Aorta (tissue), 5 donors: ENCODE data around the gene GAREM1. TPM values are rescaled to one million over a fixed set of nuclear protein-coding genes. Genes with fewer than 3 reads are reported as not detected.
A peak's percentile ranks its signal among the peaks of the same experiment; 100 is the strongest.

Experiments
- ATAC-seq: fragments of 200-7000 bp; cut with Tn5 transposase; one replicate; pipeline ENCODE4 v1.9.1; 2022; ENCODE audit warnings: moderate library complexity; ENCODE audit not compliant: low FRiP score
- DNase-seq, 2 donors: peaks; one replicate each; pipeline ENCODE4 v3.0.0-alpha.2; 2020
- H3K27ac ChIP-seq, 2 donors: one replicate each; pipeline ENCODE4 v1.5.1; 2013; ENCODE audit warnings: low read length in 2 of 2, mild to moderate bottlenecking in 2 of 2, moderate library complexity in 2 of 2, control low read depth in 1 of 2, inconsistent platforms in 1 of 2, low read depth in 1 of 2
- H3K27me3 ChIP-seq, 2 donors: one replicate each; pipeline ENCODE4 v1.6.1; 2013; ENCODE audit warnings: control low read depth in 1 of 2, low read length in 1 of 2, mild to moderate bottlenecking in 1 of 2, moderate library complexity in 1 of 2; ENCODE audit not compliant: insufficient read depth in 2 of 2, control insufficient read depth in 1 of 2
- H3K36me3 ChIP-seq, 2 donors: one replicate each; pipeline ENCODE4 v1.6.1; 2013; ENCODE audit warnings: control low read depth in 1 of 2, low read length in 1 of 2, mild to moderate bottlenecking in 1 of 2; ENCODE audit not compliant: insufficient read depth in 2 of 2, control insufficient read depth in 1 of 2
- H3K4me1 ChIP-seq, 2 donors: one replicate each; pipeline ENCODE4 v1.6.1; 2013; ENCODE audit warnings: low read length in 2 of 2, control low read depth in 1 of 2, mild to moderate bottlenecking in 1 of 2, moderate library complexity in 1 of 2; ENCODE audit not compliant: insufficient read depth in 2 of 2, control insufficient read depth in 1 of 2
- H3K4me3 ChIP-seq, 2 donors: one replicate each; pipeline ENCODE4 v1.5.1; 2013; ENCODE audit warnings: low read length in 2 of 2, control low read depth in 1 of 2, mild to moderate bottlenecking in 1 of 2
- H3K9me3 ChIP-seq: one replicate; pipeline ENCODE4 v1.6.1; 2013; ENCODE audit warnings: mild to moderate bottlenecking, low read length; ENCODE audit not compliant: control insufficient read depth
- WGBS, 2 donors: extraction: QIAGEN DNeasy Blood & Tissue Kit; methylation state at CpG; one replicate each; pipeline ENCODE4 v1.1.7; 2013; 5-methylcytosine and 5-hydroxymethylcytosine counted together
- intact Hi-C, 2 donors: fragments of 100-400 bp; cut with DNase I; formaldehyde crosslinking; loops; one replicate each; pipeline versions ENCODE4 v1.14.2 to v1.15.0; 2022
- polyA plus RNA-seq, 2 donors: library from polyadenylated mRNA; stranded (reverse); fragments of 200-250 nt; gene quantifications; one replicate each; pipeline ENCODE4 v1.2.3, GENCODE V29; 2013
- total RNA-seq, 2 donors: library from RNA; stranded (reverse); fragmentation: NEBNext Ultra II Directional; extraction: Animal tissue kit (Norgen Biotek cat#: 25700); gene quantifications; one replicate each; pipeline ENCODE4 v1.2.1, GENCODE V29; 2021
- donor health status: healthy with polysubstance abuse.
- donor health status: Bipolar disorder and iron deficiency.
- donor health status: DM: no; HTN: no; CAD: no.
- donor health status: DM: no; HTN: no; CAD: no.
- donor health status: DM: yes; HTN: yes; CAD: no.

GAREM1 gene
- total and polyA plus RNA-seq, 4 donors: 2.4 to 24.0 (median 7.0) TPM

GRCh38 chr18:32378705-32379104 is 92.0 kb downstream of the GAREM1 start:
- intact Hi-C loops: no loop called here

DNA sequence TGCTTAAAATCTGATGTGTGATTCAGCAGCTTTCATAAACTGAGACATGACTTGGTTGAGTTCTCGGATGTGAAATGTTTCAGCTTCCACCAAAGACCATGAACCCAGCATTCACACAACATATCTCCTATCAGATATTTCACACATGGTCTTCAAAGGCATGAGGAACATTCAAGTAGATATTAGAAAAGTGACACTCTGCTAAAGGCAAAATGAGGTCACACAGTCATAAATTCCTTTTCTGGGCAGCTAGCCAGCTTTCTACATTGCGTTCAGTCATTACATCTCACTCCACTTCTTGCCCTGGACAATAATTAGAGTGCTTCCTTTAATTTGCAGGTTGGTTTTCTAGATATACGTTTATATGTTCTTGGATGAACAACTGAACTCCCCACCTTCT is 96.7 kb downstream of the GAREM1 start:
- peaks cover 3 to 5% of the 10 kb centered on the region in 2 donors for H3K4me1 ChIP-seq
- no peak overlapping the region for H3K27ac ChIP-seq
- no peaks in the 10 kb centered on the region for H3K27me3 ChIP-seq
- no peaks in the 10 kb centered on the region for H3K36me3 ChIP-seq
- no peak overlapping the region for H3K4me3 ChIP-seq
- intact Hi-C loops: no loop called here
- DNase-seq: no peak
- WGBS, 2 donors: 32% methylated on average over 3 of the region's 3 CpGs
- ATAC-seq: no peak
- H3K9me3 ChIP-seq: no peaks in the 10 kb centered on the region

More at GRCh38 chr18:32378705-32379104, 92.0 kb downstream of the GAREM1 start:
- Histone ChIP-seq H3K4me3 (no peak overlapping the region), H3K4me1 (peaks cover 5 to 8% of the 10 kb centered on the region in 2 donors), H3K36me3 (no peaks in the 10 kb centered on the region), H3K27me3 (no peaks in the 10 kb centered on the region), H3K27ac (no peak overlapping the region), H3K9me3 (no peaks in the 10 kb centered on the region)
- WGBS, 2 donors: 42 to 44% methylated on average over 4 of the region's 4 CpGs
- no peak for ATAC-seq
- no peak for DNase-seq

- DNase-seq: no peak
- Histone ChIP-seq H3K4me3 (no peak overlapping the region), H3K9me3 (no peaks in the 10 kb centered on the region), H3K27ac (no peak overlapping the region), H3K27me3 (no peaks in the 10 kb centered on the region), H3K36me3 (no peaks in the 10 kb centered on the region), H3K4me1 (peaks cover 3% of the 10 kb centered on the region in 2 donors)
- ATAC-seq: no peak
- intact Hi-C loops: no loop called here
- WGBS, 2 donors: 97% methylated on average over 4 of the region's 4 CpGs
Observed at GRCh38 chr18:32373505-32373904, 97.2 kb downstream of the GAREM1 start.

DNA sequence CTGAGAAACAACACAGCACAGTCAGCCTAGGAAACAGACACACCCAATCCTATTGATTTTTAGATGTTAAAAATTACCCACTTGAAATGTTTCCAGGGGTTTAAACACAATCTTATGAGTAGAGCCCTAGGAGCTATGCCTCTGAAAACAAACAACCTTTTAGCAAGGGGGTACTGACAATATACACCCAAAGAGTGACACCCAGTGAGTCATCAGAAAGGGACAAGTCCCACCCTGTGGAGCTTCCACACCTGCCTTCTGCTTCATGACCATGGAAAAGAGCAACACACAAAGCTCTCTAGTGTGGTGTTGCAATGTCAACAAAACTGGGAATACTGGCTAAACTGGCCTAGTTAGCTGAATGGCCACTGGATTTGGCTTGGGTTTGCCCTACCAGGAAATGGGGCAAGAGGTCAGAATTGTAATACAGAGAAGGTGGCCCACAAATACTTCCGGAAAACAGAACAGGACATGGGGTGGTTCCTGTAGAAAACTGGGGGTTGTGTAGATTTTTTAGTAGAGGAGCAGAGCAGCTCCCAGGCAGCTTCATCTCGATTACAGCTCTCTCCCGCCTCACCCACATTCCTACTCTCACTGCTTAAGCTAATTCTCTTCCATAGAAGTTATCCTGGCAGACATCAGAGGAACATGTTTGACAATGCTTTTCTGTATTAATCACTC is 98.2 kb downstream of the GAREM1 start:
- H3K36me3 ChIP-seq: no peaks in the 10 kb centered on the region
- no peak overlapping the region for H3K4me3 ChIP-seq
- 85 to 86% methylated on average over 3 of the region's 3 CpGs for WGBS, 2 donors
- no peaks in the 10 kb centered on the region for H3K9me3 ChIP-seq
- ATAC-seq (peak; percentile 23), DNase-seq (no peak)
- peaks cover 0 to 3% of the 10 kb centered on the region in 2 donors for H3K4me1 ChIP-seq
- H3K27me3 ChIP-seq: no peaks in the 10 kb centered on the region
- intact Hi-C loops: no loop called here
- H3K27ac ChIP-seq: no peak overlapping the region

DNA sequence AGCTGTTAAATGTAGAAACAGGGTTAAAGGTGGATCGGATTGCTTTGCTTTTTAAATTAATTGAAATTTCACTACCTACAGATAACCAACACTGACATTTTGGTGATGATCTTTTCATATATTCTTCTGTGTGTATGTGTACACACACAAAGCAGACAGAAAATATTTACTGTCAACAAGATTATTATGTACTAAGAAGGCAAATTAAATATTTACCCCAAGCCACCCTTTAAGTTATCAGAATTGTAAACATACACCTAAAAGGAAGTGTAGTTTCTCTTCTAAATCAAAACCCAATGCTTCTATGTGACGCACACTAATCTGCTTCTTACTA is 98.7 kb downstream of the GAREM1 start:
- DNase-seq (no peak), ATAC-seq (no peak)
- Histone ChIP-seq H3K27ac (no peak overlapping the region), H3K36me3 (no peaks in the 10 kb centered on the region), H3K9me3 (no peaks in the 10 kb centered on the region), H3K4me3 (no peak overlapping the region), H3K4me1 (peaks cover 0 to 3% of the 10 kb centered on the region in 2 donors), H3K27me3 (no peaks in the 10 kb centered on the region)
- intact Hi-C loops: no loop called here
- 46 to 48% methylated on average over 2 of the region's 2 CpGs for WGBS, 2 donors

GRCh38 chr18:32371384-32371783 is 99.3 kb downstream of the GAREM1 start:
- DNase-seq (no peak), ATAC-seq (no peak)
- no peaks in the 10 kb centered on the region for H3K36me3 ChIP-seq
- no peaks in the 10 kb centered on the region for H3K27me3 ChIP-seq
- H3K4me3 ChIP-seq: no peak overlapping the region
- H3K9me3 ChIP-seq: no peaks in the 10 kb centered on the region
- H3K27ac ChIP-seq: no peak overlapping the region
- H3K4me1 ChIP-seq: peaks cover 0 to 3% of the 10 kb centered on the region in 2 donors
- intact Hi-C loops: no loop called here
- 83 to 89% methylated on average over 2 of the region's 2 CpGs for WGBS, 2 donors

GRCh38 chr18:32368991-32369390 is 101.7 kb downstream of the GAREM1 start:
- ATAC-seq (no peak), DNase-seq (no peak)
- no peak overlapping the region for H3K27ac ChIP-seq
- intact Hi-C loops: no loop called here
- H3K4me1 ChIP-seq: peaks cover 0 to 4% of the 10 kb centered on the region in 2 donors
- H3K4me3 ChIP-seq: no peak overlapping the region
- H3K36me3 ChIP-seq: no peaks in the 10 kb centered on the region
- no peaks in the 10 kb centered on the region for H3K27me3 ChIP-seq
- WGBS, 2 donors: 88 to 92% methylated on average over 4 of the region's 4 CpGs
- no peaks in the 10 kb centered on the region for H3K9me3 ChIP-seq

GRCh38 chr18:32368170-32368569 is 102.5 kb downstream of the GAREM1 start:
- no peaks in the 10 kb centered on the region for H3K36me3 ChIP-seq
- intact Hi-C loops: no loop called here

More at GRCh38 chr18:32368170-32368569, 102.5 kb downstream of the GAREM1 start:
- no peak for ATAC-seq
- H3K27ac ChIP-seq: no peak overlapping the region
- H3K4me3 ChIP-seq: no peak overlapping the region
- H3K4me1 ChIP-seq: peaks cover 0 to 3% of the 10 kb centered on the region in 2 donors
- no peaks in the 10 kb centered on the region for H3K27me3 ChIP-seq
- no peaks in the 10 kb centered on the region for H3K9me3 ChIP-seq
- no peak for DNase-seq
